HCT116 (cell line): ENCODE measurements around the gene EEF1AKMT2.

ENCODE experiments used
- CEBPB ChIP-seq: IDR thresholded peaks from 2 replicates; pipeline ENCODE4 v1.6.1; 2012; ENCODE audit warnings: low read depth
- CTCF ChIP-seq, 3 experiments: fragments of 200-600 bp in 1 of 3; sonication (generic) in 1 of 3; IDR thresholded peaks in 2 of 3; conservative IDR thresholded peaks in 1 of 3; 2 replicates each; pipeline ENCODE4 v1.5.1; 2012 to 2017; ENCODE audit warnings: low read depth in 2 of 3, low read length in 2 of 3, antibody characterized with exemption in 1 of 3, borderline replicate concordance in 1 of 3, control low read depth in 1 of 3, mild to moderate bottlenecking in 1 of 3, mixed read lengths in 1 of 3, mixed run types in 1 of 3, moderate library complexity in 1 of 3; ENCODE audit not compliant: insufficient read depth in 1 of 3
- EGR1 ChIP-seq: IDR thresholded peaks from 2 replicates; pipeline ENCODE4 v1.6.1; 2012; ENCODE audit warnings: low read depth
- ELF1 ChIP-seq: IDR thresholded peaks from 2 replicates; pipeline ENCODE4 v1.6.1; 2012; ENCODE audit warnings: low read depth, borderline replicate concordance
- EZH2phosphoT487 ChIP-seq: fragments of 200-600 bp; IDR thresholded peaks from 2 replicates; pipeline ENCODE4 v1.6.1; 2018; ENCODE audit warnings: antibody characterized with exemption, borderline replicate concordance
- POLR2A ChIP-seq: IDR thresholded peaks from 2 replicates; pipeline ENCODE4 v1.7.0; 2011; ENCODE audit warnings: borderline replicate concordance; ENCODE audit not compliant: insufficient read depth, insufficient read length; ENCODE audit errors: extremely low read depth
- POLR2AphosphoS5 ChIP-seq: IDR thresholded peaks from 2 replicates; pipeline ENCODE4 v1.6.1; 2011; ENCODE audit warnings: mild to moderate bottlenecking, low read depth, low read length, moderate library complexity
- RAD21 ChIP-seq: IDR thresholded peaks from 2 replicates; pipeline ENCODE4 v1.6.1; 2012; ENCODE audit warnings: low read depth, mild to moderate bottlenecking
- SIN3A ChIP-seq: IDR thresholded peaks from 2 replicates; pipeline ENCODE4 v1.6.1; 2012; ENCODE audit warnings: low read depth
- SP1 ChIP-seq: IDR thresholded peaks from 2 replicates; pipeline ENCODE4 v1.6.1; 2012; ENCODE audit warnings: low read depth
- SRF ChIP-seq: IDR thresholded peaks from 2 replicates; pipeline ENCODE4 v1.6.1; 2012; ENCODE audit warnings: low read depth
- TCF7L2 ChIP-seq: IDR thresholded peaks from 2 replicates; pipeline ENCODE4 v1.7.0; 2011; ENCODE audit warnings: borderline replicate concordance, inconsistent platforms; ENCODE audit not compliant: insufficient read depth, insufficient read length; ENCODE audit errors: extremely low read depth
- YY1 ChIP-seq: IDR thresholded peaks from 2 replicates; pipeline ENCODE4 v1.6.1; 2011; ENCODE audit warnings: low read length, low read depth, moderate library complexity, mild to moderate bottlenecking; ENCODE audit not compliant: insufficient replicate concordance; ENCODE audit errors: extremely low read depth
- ZNF274 ChIP-seq: fragments of 200-500 bp; sonication (Bioruptor generic); IDR thresholded peaks from 2 replicates; pipeline ENCODE4 v1.6.1; 2014; ENCODE audit warnings: mild to moderate bottlenecking, low read depth, low read length, inconsistent platforms

DNA sequence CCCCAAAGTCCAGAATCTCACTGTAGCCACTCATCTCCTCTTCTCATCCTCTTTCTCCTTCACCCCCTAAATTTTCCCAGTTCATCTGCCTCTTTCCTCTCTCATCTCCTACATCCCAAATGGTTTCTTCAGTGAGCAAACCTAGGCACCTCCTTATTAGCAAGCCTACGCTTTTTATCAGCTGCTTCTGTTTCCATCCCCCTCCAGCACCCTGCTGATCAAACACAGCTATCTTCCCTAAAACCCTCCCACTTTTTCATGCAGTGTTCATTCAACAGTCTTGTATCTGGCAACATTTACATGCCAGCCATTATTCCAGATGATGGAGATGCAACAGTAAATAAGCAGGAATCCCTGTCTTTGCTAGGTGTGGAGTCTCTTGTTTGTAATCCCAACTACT is 6.7 kb upstream of the EEF1AKMT2 start:
- TF ChIP-seq CTCF (IDR thresholded peaks at IDR 0.05 in 2 of 3, conservative IDR thresholded peaks at IDR 0.05 in 1 of 3; ENCODE audit: borderline replicate concordance in 1 of 3, insufficient read depth in 1 of 3, low read depth in 2 of 3, low read length in 2 of 3) (no peak), EZH2phosphoT487 (no peak), SP1 (no peak), CEBPB (no peak), SIN3A (no peak), TCF7L2 (no peak), POLR2A (no peak), POLR2AphosphoS5 (no peak), SRF (no peak), ELF1 (no peak), RAD21 (no peak), ZNF274 (no peak), EGR1 (no peak), YY1 (no peak)
